HG03025 (cell line): Measurements from ENCODE around the gene CLMN.
A peak's percentile ranks its signal among the peaks of the same experiment; 100 is the strongest.

Source experiments
- ATAC-seq: cut with Tn5 transposase; IDR thresholded peaks from one replicate; pipeline ENCODE4 v1.9.1; 2021; ENCODE audit warnings: mild to moderate bottlenecking, moderate library complexity; ENCODE audit not compliant: unreplicated experiment, low FRiP score

Gene CLMN

GRCh38 chr14:95250936-95251335 lies 68.8 kb downstream of the CLMN start:
- no peak for ATAC-seq

- no peak for ATAC-seq
These were observed 69.5 kb downstream of the CLMN start for GRCh38 chr14:95250140-95250769.

- no peak for ATAC-seq
These were observed 71.3 kb downstream of the CLMN start for GRCh38 chr14:95248432-95248831.

- no peak for ATAC-seq
These were observed 72.8 kb downstream of the CLMN start for GRCh38 chr14:95246870-95247269.

- no peak for ATAC-seq
These were observed 74.4 kb downstream of the CLMN start for GRCh38 chr14:95245334-95245733.

GRCh38 chr14:95244587-95244986 lies 75.1 kb downstream of the CLMN start:
- ATAC-seq: no peak

- ATAC-seq: no peak
These were observed 76.8 kb downstream of the CLMN start for GRCh38 chr14:95242870-95243269.

- no peak for ATAC-seq
These were observed 78.6 kb downstream of the CLMN start for GRCh38 chr14:95240859-95241813.

- no peak for ATAC-seq
These were observed 81.0 kb downstream of the CLMN start for GRCh38 chr14:95238487-95239298.

- ATAC-seq: no peak
These were observed 81.8 kb downstream of the CLMN start for GRCh38 chr14:95237958-95238340.

GRCh38 chr14:95237121-95237957 lies 82.4 kb downstream of the CLMN start:
- ATAC-seq: no peak

GRCh38 chr14:95236221-95236620 lies 83.5 kb downstream of the CLMN start:
- ATAC-seq: no peak

- no peak for ATAC-seq
These were observed 83.9 kb downstream of the CLMN start for GRCh38 chr14:95235767-95236166.

- ATAC-seq: no peak
These were observed 84.4 kb downstream of the CLMN start for GRCh38 chr14:95235351-95235750.

- no peak for ATAC-seq
These were observed 85.3 kb downstream of the CLMN start for GRCh38 chr14:95234426-95234825.

- peak; percentile 96 for ATAC-seq
These were observed 85.9 kb downstream of the CLMN start for GRCh38 chr14:95233702-95234241.

- ATAC-seq: no peak
These were observed 86.7 kb downstream of the CLMN start for GRCh38 chr14:95232894-95233584.

- ATAC-seq: no peak
These were observed 87.6 kb downstream of the CLMN start for GRCh38 chr14:95231966-95232633.

- ATAC-seq: no peak
These were observed 90.0 kb downstream of the CLMN start for GRCh38 chr14:95229749-95230148.
